IMR-90 (cell line): ENCODE results near the gene SLC5A3. TPM values are rescaled to one million over a fixed set of nuclear protein-coding genes. Genes with fewer than 3 reads are reported as not detected.

Experiments
- ATAC-seq: fragments of 200-7000 bp; cut with Tn5 transposase; 2 replicates; pipeline ENCODE4 v1.9.1; 2020; ENCODE audit warnings: low read depth, mild to moderate bottlenecking, moderate library complexity
- BruUV-seq: library from RNA; stranded (reverse); fragments of 400-500 nt; replicated peaks from 2 replicates; lab custom pipeline; 2021; lab: Mats Ljungman, UMichigan
- CTCF ChIA-PET: fragments of 300-600 bp; formaldehyde crosslinking; extraction: SDS; loops from one replicate; lab custom pipeline; 2021; ENCODE audit warnings: antibody characterized with exemption; lab: Yijun Ruan, JAX
- POLR2A ChIA-PET: fragments of 300-600 bp; sonication (Branson Sonifier 250); formaldehyde crosslinking; loops from one replicate; lab custom pipeline; 2022; ENCODE audit warnings: antibody characterized with exemption; ENCODE audit not compliant: unreplicated experiment; lab: Charles Lee
- DNase-seq: peaks from one replicate; pipeline ENCODE4 v3.0.0; 2013
- H2AFZ ChIP-seq: replicated peaks from 2 replicates; pipeline ENCODE3; 2013; ENCODE audit warnings: low read length, mild to moderate bottlenecking; ENCODE audit not compliant: poor library complexity
- H2AK5ac ChIP-seq: 2 replicates; pipeline ENCODE4 v1.6.1; 2013; ENCODE audit warnings: low read depth, low read length, inconsistent platforms
- H2AK9ac ChIP-seq: replicated peaks from 2 replicates; pipeline ENCODE3; 2013; ENCODE audit warnings: mild to moderate bottlenecking, low read depth, low read length, moderate library complexity; ENCODE audit not compliant: poor library complexity
- H2BK120ac ChIP-seq: 2 replicates; pipeline ENCODE4 v1.6.1; 2013; ENCODE audit warnings: low read depth, low read length, inconsistent platforms
- H2BK15ac ChIP-seq: 3 replicates; pipeline ENCODE4 v1.6.1; 2013; ENCODE audit warnings: low read depth, low read length, inconsistent platforms
- H2BK20ac ChIP-seq: 2 replicates; pipeline ENCODE4 v1.6.1; 2013; ENCODE audit warnings: low read depth, mild to moderate bottlenecking, inconsistent platforms, low read length, moderate library complexity
- H2BK5ac ChIP-seq: 2 replicates; pipeline ENCODE4 v1.6.1; 2013; ENCODE audit warnings: mild to moderate bottlenecking, low read depth, low read length, inconsistent platforms; ENCODE audit not compliant: poor library complexity, severe bottlenecking
- H3K14ac ChIP-seq: replicated peaks from 2 replicates; pipeline ENCODE4 v1.6.1; 2013; ENCODE audit warnings: low read depth, low read length, inconsistent platforms
- H3K18ac ChIP-seq: 2 replicates; pipeline ENCODE4 v1.6.1; 2013; ENCODE audit warnings: low read depth, low read length, control low read depth
- H3K23ac ChIP-seq: 2 replicates; pipeline ENCODE4 v1.6.1; 2013; ENCODE audit warnings: low read depth, low read length, inconsistent platforms
- H3K27ac ChIP-seq: 2 replicates; pipeline ENCODE4 v1.5.1; 2013; ENCODE audit warnings: mild to moderate bottlenecking, control low read depth, low read length; ENCODE audit not compliant: insufficient read depth
- H3K27me3 ChIP-seq: 2 replicates; pipeline ENCODE4 v1.6.1; 2013; ENCODE audit warnings: low read length; ENCODE audit not compliant: control insufficient read depth, insufficient read depth
- H3K36me3 ChIP-seq: 2 replicates; pipeline ENCODE4 v1.6.1; 2013; ENCODE audit warnings: low read length, mixed read lengths; ENCODE audit not compliant: control insufficient read depth, insufficient read depth
- H3K4ac ChIP-seq: 2 replicates; pipeline ENCODE4 v1.6.1; 2013; ENCODE audit warnings: low read depth, low read length, inconsistent platforms
- H3K4me1 ChIP-seq: 2 replicates; pipeline ENCODE4 v1.6.1; 2013; ENCODE audit warnings: low read length, mixed read lengths; ENCODE audit not compliant: control insufficient read depth, insufficient read depth
- H3K4me2 ChIP-seq: 2 replicates; pipeline ENCODE4 v1.6.1; 2013; ENCODE audit warnings: low read depth, mild to moderate bottlenecking, control low read depth, low read length, moderate library complexity
- H3K4me3 ChIP-seq: 2 replicates; pipeline ENCODE4 v1.5.1; 2013; ENCODE audit warnings: low read depth, mild to moderate bottlenecking, control low read depth, low read length, moderate library complexity; ENCODE audit not compliant: insufficient read depth
- H3K56ac ChIP-seq: 2 replicates; pipeline ENCODE4 v1.6.1; 2013; ENCODE audit warnings: low read length, inconsistent platforms; ENCODE audit not compliant: insufficient read depth; ENCODE audit errors: extremely low read depth
- H3K79me1 ChIP-seq, 2 experiments: 2 replicates each; pipeline ENCODE4 v1.6.1; 2013; ENCODE audit warnings: low read length in 2 of 2, inconsistent platforms in 1 of 2, low read depth in 1 of 2
- H3K9ac ChIP-seq: 2 replicates; pipeline ENCODE4 v1.6.1; 2013; ENCODE audit warnings: low read depth, low read length, control low read depth
- H3K9me1 ChIP-seq: 2 replicates; pipeline ENCODE4 v1.6.1; 2013; ENCODE audit warnings: low read length, inconsistent platforms; ENCODE audit not compliant: insufficient read depth
- H3K9me3 ChIP-seq: 2 replicates; pipeline ENCODE4 v1.6.1; 2013; ENCODE audit warnings: low read length; ENCODE audit not compliant: control insufficient read depth, insufficient read depth
- H4K20me1 ChIP-seq: 2 replicates; pipeline ENCODE4 v1.6.1; 2013; ENCODE audit warnings: low read length, inconsistent platforms; ENCODE audit not compliant: insufficient read depth
- H4K5ac ChIP-seq: 2 replicates; pipeline ENCODE4 v1.6.1; 2013; ENCODE audit warnings: mild to moderate bottlenecking, low read depth, low read length, control low read depth
- H4K8ac ChIP-seq, 2 experiments: 2 replicates each; pipeline ENCODE4 v1.6.1; 2013; ENCODE audit warnings: low read depth in 2 of 2, low read length in 2 of 2, control low read depth in 1 of 2, inconsistent platforms in 1 of 2
- H4K91ac ChIP-seq: 2 replicates; pipeline ENCODE4 v1.6.1; 2013; ENCODE audit warnings: low read depth, low read length, inconsistent platforms; ENCODE audit not compliant: insufficient read depth
- RAD21 ChIP-seq: IDR thresholded peaks from 2 replicates; pipeline ENCODE4 v1.6.1; 2012; ENCODE audit warnings: low read length, improper control_type of control experiment
- USF2 ChIP-seq: fragments of 150-350 bp; IDR thresholded peaks from 2 replicates; pipeline ENCODE4 v1.6.1; 2017; ENCODE audit warnings: mild to moderate bottlenecking, antibody characterized with exemption, low read length, low read depth
- WGBS, 2 experiments: methylation state at CpG; one replicate each; pipeline versions ENCODE4 v1.1.5 to v1.1.7; 2013; ENCODE audit warnings: missing lambda C conversion rate in 2 of 2; ENCODE audit not compliant: insufficient read length in 1 of 2; ENCODE audit errors: extremely low coverage in 2 of 2; 5-methylcytosine and 5-hydroxymethylcytosine counted together
- dilution Hi-C: fragments of 300-500 bp; cut with HindIII; formaldehyde crosslinking; loops from one replicate; pipeline ENCODE4 v1.14.3; 2018; ENCODE audit warnings: low sequenced_read_pairs; ENCODE audit not compliant: unreplicated experiment
- in situ Hi-C: fragments of 300-500 bp; cut with MboI; formaldehyde crosslinking; loops from 3 replicates; pipeline ENCODE4 v1.14.3; 2019; ENCODE audit warnings: low sequenced_read_pairs, inconsistent platforms, mixed read lengths
- intact Hi-C: fragments of 100-400 bp; cut with micrococcal nuclease; formaldehyde crosslinking; loops from 2 replicates; pipeline ENCODE4 v1.10.0; 2022
- polyA plus RNA-seq, 3 experiments: library from polyadenylated mRNA; depleted of rRNA; stranded (reverse); fragments of >200 nt; gene quantifications; 2 replicates each; pipeline ENCODE4 v1.2.3, GENCODE V29; 2012; ENCODE audit warnings: low replicate concordance in 1 of 3
- total RNA-seq: library from RNA; depleted of rRNA; stranded (reverse); fragments of >200 nt; gene quantifications from 2 replicates; pipeline ENCODE4 v1.2.3, GENCODE V29; 2012

SLC5A3 gene
- total and polyA plus RNA-seq, 2 of the 4 experiments (the other 2 are of a cell fraction), result 1.8 to 9.9 TPM

DNA sequence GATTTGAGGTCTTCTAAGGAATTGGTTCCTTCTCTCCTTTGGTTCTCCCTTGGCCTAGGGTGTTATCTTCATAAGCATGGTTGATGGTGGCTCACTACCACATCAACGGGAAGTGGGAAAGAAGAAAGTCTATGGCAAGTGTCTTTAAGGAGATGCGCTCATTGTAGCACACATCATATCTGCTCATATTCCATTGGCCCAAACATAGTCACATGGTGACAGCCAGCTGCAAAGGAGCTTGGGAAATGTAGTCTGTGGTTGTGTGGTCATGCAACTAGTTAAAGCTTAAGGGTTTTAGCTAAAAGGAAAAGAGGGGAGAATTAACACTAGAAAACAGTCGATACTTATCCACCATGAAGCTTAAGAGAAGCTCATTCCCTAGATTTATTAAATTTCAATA lies 11.4 kb upstream of the SLC5A3 start:
- dilution Hi-C loops, result no loop called here

More for the DNA sequence above, 11.4 kb upstream of the SLC5A3 start:
- Histone ChIP-seq H3K18ac (no peak overlapping the region), H3K4me1 (no peaks in the 10 kb centered on the region), H2BK15ac (no peak overlapping the region), H2AK9ac (no peak overlapping the region), H3K14ac (no peak overlapping the region), H3K36me3 (no peaks in the 10 kb centered on the region), H3K9ac (no peak overlapping the region), H3K4me2 (no peak overlapping the region), H3K9me1 (no peaks in the 10 kb centered on the region), H3K23ac (no peak overlapping the region), H4K20me1 (no peaks in the 10 kb centered on the region), H2BK5ac (no peak overlapping the region), H3K79me1 (no peaks in the 10 kb centered on the region), H2BK120ac (no peak overlapping the region), H3K4ac (no peak overlapping the region), H4K5ac (no peak overlapping the region), H3K4me3 (no peak overlapping the region), H3K27ac (no peak overlapping the region), H3K9me3 (no peaks in the 10 kb centered on the region), H2BK20ac (no peak overlapping the region), H4K8ac (no peak overlapping the region), H3K27me3 (peaks cover 16% of the 10 kb centered on the region), H2AK5ac (no peak overlapping the region), H2AFZ (no peak overlapping the region), H3K56ac (no peak overlapping the region), H4K91ac (no peak overlapping the region)
- ATAC-seq (0 out of 2 replicates have a peak, but pooled peaks have one; percentile 54), DNase-seq (no peak)
- BruUV-seq, result no TSS peak
- ChIA-PET POLR2A (no interaction called here), CTCF (no interaction called here)
- TF ChIP-seq RAD21 (no peak), USF2 (peak; percentile 71)
- in situ Hi-C loops, result no loop called here
- intact Hi-C loops, result no loop called here
- no CpG with 5 or more reads among the region's 3 CpGs for WGBS, 2 experiments
